HG03521 (cell line): ENCODE results near the gene ZNF394.

Experiments
- ATAC-seq: cut with Tn5 transposase; IDR thresholded peaks from one replicate; pipeline ENCODE4 v1.9.1; 2021; ENCODE audit warnings: mild to moderate bottlenecking, moderate library complexity; ENCODE audit not compliant: unreplicated experiment

Gene ZNF394

DNA sequence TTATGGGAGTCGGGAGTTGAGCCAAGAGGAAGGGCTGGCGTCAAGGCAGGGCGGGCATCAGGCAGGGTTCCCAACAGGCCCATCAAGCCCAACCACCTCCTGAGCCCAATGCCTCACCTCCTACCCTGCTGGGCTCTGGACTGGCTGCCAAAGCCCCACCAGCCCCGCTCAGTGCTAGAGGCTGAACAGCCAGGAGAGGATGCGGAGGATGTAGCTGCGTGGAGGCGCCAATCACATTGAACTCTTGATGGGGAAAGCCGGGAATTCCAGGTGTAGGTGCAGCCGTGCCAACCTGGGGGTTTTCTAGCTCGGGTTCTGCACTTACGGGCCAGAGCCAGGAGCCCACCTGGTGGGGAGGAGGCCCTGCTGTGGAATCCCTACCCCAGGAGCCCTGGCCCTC, 47.0 kb downstream of the ZNF394 start:
- ATAC-seq: no peak

- no peak for ATAC-seq
Observed at GRCh38 chr7:99452541-99452940, 47.5 kb downstream of the ZNF394 start.

- no peak for ATAC-seq
Observed at GRCh38 chr7:99451936-99452335, 48.1 kb downstream of the ZNF394 start.

- no peak for ATAC-seq
Observed at GRCh38 chr7:99449326-99449725, 50.8 kb downstream of the ZNF394 start.

GRCh38 chr7:99448855-99449254, 51.2 kb downstream of the ZNF394 start:
- no peak for ATAC-seq

GRCh38 chr7:99447943-99448342, 52.1 kb downstream of the ZNF394 start:
- no peak for ATAC-seq

DNA sequence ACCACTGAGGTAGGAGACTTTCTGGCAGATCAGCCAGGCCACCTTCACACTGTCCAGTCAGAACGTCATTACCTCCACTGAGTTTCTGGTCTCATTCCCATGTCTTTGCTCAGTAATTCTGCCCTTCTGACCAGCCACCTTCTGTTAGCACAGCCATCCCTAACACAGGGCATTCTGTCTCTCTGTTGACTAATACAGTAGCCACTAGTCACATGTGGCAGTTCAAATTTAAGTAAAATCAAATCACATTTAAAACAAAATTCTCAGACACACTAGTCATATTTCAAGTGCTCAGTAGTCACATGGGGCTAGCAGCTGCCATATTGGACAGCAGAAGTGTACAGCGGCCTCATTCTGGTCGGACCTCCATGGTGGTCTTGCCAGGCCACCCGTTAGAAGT, 54.0 kb downstream of the ZNF394 start:
- no peak for ATAC-seq
